Glomerular visceral epithelial cell (primary cell): ENCODE data around the gene AIDA.
A peak's percentile ranks its signal among the peaks of the same experiment; 100 is the strongest.
"Not testable (repeated sequence)": the region's sequence is repeated elsewhere in the genome, so short reads cannot be mapped to it uniquely, and the experiment has no call there.

Experiments used
- DNase-seq: peaks from one replicate; pipeline ENCODE4 v3.0.0-alpha.2; 2016; ENCODE audit errors: extremely low spot score

The AIDA gene

DNA sequence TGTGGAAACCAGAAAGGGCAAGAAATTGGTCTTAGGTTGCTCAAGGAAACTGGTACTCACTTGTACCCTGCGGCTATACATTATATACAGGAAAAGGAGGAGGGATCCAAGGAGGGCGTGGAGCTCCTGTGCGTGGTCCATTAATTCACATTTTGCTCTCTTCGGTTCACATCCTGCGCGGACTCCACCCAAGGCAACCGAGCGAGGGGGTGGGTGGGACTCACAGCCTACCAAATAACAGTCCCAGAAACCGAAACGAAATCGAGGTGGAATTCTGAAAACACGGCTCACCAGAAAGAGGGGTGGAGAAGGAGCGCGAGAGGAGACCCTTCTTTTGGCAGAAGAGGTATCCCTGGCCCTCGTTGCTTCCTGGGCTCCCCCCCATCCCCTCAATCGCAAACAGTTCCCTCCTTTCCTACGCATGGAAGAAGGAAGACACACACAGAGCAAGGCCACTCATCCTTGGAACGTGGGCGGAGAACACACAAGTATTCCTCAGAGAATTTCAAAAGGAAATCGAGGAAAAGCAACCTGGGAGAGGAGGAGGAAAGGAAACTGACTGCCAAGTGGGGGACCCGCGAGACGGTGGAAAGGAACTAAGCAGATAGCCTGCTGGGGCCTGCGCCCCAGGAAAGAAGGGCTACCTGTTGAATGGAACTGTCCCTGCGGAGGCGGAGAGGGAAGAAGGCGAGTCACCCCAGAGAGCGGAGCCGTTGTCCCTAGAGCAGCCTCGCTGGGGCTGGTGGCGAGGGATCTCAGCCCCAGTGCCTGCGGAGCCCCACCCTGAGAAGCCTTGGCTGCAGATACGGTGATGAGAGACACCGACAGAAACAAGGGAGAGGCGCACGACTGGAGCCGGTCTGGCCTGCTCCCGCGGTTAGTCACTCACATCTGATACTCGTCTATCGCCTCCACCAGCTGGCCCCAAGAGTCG is 705 bp downstream of the AIDA start:
- DNase-seq, result peak; percentile 74

DNA sequence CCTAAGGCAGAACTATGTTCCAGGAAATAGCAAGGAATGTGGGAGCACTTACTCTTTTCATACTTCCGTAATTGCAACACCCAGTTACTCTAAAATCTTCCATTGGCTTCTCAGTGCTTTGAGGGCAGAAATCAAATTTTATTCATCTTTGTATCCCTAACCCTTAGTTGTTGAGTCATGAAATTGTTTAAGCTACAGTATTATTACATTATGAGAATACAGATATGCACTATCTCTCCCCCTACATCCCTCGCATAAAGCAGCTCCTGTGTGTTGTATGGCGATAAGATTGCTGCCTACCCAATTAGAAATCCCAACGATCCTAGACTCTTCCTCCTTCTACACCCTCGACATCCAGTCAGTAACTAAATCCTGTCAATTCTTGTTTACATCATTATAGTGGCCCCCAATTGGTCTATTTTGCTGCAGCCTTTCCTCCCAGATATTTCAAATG is 2.6 kb downstream of the AIDA start:
- DNase-seq, result no peak

DNA sequence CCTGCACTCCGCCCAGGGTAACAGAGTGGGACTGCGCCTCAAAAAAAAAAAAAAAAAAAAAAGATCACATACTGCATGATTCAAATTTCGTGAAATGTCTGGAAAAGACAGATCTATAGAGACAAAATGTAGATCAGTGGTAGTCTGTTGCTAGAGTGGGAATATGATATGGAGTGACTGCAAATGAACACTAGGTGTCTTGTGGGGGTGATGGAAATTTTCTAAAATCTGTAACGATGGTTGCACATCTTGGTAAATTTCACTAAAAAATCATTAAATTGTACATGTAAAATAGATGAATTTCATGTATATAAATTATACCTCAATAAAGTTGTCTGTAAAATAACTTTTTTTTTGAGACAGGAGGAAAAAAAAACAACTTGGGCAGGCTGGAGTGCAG is 5.5 kb downstream of the AIDA start:
- no peak for DNase-seq

DNA sequence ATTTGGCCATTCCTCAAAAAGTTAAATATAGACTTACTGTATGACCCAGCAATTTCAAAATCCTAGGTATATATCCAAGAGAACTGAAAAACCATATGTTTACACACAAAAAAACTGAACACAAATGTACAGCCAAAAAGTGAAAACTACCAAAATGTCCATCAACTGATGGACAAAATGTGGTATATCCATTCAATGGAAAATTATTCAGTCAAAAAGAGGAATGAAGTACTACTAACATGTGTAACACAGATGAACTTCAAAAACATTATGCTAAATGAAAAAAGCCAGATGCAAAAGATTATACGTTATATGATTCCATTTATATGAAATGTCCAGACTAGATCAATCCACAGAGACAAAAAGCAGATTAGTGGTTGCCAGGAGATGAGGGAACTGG is 8.0 kb downstream of the AIDA start:
- no peak for DNase-seq

DNA sequence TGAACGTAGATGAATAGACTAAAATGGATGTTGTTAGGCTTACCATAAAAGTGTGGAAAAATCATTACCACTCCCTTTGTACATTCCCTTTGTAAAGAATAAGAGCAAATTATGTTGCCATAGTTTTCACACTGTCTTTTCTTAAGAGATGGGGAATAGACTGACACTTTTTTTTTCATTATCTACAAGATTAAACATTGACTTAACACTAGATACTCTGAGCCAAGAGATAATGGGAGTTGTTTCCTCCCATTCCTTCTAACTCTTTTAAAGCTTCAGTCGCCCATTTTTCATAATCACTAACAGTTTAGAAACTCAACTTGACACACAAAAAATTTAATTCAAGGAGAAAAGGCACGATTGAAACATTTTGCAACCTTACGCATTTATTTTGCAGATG is 10.1 kb downstream of the AIDA start:
- DNase-seq, result no peak

DNA sequence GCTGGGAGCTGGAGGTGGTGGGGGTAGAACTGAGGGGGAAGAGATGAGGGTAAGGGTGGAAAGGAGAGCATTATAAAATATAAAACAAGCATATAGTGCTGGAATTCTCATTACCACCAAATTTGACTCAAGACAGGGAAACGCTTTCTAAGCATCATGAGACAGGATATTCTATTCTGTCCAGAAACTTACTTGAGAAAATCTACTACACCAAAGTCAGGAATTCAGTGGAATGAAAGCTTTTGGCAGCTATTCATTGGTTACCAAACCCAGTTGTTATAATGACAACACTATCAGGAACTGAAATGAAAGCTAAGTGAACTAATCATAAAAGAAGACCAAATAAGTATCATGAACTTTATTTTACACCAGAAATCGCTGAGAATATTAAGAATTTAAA is 14.5 kb downstream of the AIDA start:
- no peak for DNase-seq

DNA sequence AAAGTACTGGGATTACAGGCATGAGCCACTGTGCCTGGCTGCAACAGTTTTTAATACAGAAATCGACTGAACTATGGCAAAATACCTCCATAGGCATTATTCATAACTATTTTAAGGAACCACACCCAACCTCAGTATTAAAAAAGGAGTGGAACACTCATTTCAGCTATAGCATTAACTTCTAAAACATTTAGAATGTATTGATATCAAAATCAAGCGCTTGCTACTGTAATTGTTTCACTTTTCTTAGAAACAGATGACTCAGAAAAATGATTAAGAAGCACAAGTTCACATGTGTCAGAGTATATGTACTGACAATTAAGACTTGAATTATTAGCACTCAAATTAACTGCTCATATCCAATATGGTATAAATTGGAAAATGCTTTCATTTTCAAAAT is 15.1 kb downstream of the AIDA start:
- no peak for DNase-seq

DNA sequence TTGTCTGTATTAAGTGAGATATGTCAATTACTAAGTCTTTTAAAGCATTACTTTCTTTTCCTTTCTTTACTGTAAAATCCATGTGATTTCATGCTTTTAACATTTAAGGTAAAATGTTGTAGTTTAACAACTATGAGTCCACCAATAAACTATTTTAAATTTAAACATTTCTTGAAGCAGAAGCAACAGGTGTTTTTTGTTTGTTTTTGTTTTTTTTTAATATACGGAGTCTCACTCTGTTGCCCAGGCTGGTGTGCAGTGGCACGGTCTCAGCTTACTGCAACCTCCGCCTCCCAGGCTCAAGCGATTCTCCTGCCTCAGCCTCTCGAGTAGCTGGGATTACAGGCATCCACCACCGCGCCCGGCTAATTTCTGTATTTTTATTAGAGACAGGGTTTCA is 15.6 kb downstream of the AIDA start:
- DNase-seq, result no peak

DNA sequence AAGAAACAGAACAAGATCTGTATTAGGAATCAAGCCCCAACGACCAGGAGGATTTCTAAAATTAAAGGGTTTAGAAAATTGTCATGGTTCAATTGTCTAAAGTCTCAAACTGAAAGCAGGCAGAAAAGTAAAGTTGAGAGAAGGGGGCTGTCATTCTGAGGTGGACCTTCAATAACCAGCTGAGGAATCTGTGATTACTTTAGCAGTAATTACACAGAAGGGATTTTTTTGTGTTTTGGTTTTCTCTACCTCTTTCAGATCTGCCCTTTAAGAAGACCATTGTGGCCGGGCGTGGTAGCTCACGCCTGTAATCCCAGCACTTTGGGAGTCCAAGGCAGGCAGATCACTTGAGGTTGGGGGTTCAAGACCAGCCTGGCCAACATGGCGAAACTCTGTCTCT is 17.4 kb downstream of the AIDA start:
- no peak for DNase-seq

DNA sequence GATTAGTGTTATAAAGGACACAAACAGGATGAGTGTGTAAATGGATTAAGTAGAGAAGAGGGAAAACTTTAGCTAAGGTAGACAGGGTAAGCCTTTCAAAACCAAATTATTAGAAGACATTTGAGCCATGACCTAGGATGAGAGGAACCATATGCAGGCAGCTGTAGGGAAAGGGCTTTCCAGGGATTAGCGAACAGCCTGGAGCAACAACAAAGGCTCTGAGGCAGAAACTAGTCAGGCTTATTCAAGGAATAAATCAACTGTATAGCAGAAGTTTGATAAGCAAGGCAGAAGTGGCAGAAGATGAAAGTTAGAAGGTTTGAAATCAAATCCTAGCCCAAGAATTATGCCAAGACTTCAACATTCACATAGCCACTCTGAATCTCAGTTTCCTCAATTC is 21.3 kb downstream of the AIDA start:
- no peak for DNase-seq

DNA sequence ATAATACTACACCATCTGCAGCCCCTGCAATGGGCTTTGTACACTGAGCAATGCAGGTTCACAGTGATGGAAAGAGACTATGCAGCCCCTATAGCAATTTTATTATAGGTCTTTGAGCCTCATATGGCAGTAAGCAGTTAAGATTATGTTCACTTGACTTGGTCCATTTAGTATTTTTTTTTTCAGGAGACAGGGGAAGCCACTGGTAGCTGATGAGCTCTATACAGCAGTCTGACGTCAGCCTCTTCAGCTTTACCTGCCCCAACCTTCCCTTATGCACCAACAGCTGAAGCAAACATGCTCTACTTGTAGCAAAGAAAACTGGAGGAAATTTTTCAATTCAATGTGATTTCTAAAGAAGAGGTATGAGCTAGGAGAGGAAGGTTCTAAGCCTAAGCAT is 32.2 kb downstream of the AIDA start:
- no peak for DNase-seq

DNA sequence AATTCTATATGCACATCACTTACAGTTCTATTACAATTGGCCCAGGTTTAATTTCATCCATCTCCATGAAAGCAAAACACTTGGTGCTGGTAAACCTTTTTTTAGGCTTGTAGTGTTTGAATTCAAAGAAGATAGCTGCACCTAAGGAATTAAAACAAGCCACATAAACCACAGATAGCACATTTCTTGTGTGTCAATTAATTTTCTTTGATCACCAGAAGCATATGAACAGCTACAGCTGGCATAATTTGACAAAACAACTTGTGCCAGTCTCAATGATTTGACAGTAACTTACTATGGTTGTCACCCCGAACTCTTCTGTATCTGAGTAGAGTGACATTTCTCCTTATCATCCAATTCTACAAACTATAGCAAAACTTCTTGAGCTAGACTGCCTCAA is 42.2 kb downstream of the AIDA start:
- DNase-seq, result no peak

DNA sequence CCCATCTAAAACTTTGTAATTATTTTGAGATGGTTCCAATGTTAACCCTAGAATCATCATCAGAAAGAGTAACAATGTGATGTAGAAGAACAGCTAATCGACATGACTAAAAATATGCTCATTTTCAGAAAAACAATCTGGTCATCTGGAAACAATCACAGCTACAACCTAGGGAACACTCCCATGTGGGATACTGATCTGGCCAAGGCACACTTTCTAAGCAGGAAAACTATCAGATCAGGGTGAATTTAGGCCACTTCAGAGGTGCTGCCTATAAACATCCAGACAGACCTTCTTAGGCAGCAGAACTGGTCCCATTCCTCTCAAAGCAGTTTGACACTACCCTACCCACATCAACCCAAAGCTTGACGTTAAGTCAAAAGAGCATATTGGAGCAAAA is 43.2 kb downstream of the AIDA start:
- not testable (repeated sequence) for DNase-seq

DNA sequence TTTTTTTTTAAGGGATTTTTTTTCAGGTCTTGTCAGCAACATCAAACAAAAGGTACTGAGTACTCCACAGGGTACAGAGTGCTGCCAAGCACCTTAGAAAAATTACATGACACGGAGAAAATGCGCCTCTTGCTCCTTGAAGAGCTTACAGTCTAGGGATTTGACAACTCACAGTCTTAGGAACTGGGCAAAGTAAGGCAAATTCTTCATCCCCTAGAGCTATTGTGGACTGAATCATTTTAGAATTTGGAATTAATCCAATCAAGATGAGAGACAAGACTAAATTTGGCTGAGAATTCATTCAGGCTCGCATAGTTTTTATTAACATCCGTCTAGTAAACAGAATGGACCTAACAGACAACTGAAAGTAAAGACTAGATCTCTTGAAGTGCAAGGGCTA is 44.1 kb downstream of the AIDA start:
- not testable (repeated sequence) for DNase-seq

DNA sequence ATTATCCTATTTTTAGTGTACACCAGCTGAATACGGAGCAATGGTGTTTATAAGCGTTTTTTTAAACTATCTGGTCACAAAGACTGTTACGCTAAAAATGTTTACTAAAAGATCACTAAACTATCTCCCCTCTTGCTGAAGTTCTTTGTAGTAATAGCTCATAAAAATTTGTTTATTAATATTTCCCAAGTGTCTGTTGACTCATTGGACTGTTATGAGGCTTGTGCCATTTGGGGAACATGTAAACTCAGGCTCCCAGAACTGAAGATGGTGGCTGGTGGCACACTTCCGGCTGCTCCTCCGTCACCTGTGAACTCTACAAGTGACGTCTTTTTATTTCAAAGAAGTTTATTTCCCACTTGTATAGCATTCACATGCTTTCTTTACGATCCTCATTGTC is 46.3 kb downstream of the AIDA start:
- no peak for DNase-seq

DNA sequence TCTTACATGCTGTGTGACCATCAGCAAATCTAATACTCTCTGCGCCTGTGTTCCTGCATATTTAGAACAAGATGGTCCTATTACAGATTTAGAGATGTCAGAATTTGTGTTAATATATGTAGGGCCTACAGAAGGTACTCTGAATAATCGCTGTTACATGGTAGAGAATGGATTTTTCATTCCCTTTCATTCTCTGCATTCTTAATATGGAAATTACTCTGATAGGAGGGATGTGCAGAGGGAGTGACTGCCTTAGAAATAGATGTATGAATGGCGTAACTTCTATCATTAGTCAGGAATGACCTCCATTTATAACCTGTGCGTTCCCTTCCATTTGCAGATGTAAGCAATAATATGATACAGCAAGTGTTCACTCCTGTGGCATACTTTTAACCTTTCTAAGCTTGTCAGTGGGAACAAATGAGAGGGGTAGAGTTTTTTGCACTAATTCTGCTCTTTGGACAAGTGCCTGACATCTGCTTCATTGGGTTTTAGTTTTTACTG is 48.8 kb downstream of the AIDA start:
- DNase-seq, result no peak

DNA sequence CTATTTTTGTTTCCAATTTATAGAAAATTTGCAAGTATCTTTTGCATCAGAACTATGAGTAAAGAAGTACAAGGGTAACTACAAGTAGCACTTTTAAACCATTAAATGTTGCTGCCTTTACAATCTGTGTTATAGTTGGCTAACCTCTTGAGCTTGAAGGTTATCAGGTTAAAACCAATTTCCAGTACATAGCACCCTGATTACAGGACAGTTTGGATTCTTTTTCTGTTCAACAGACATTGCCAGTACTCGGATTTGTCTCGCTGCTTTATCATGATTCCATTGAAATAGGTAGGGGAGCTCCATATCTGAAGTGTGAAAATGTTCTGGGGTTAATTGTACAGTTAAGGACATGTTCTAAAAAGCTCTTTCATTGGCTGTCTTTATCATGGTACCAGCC is 54.4 kb downstream of the AIDA start:
- no peak for DNase-seq

DNA sequence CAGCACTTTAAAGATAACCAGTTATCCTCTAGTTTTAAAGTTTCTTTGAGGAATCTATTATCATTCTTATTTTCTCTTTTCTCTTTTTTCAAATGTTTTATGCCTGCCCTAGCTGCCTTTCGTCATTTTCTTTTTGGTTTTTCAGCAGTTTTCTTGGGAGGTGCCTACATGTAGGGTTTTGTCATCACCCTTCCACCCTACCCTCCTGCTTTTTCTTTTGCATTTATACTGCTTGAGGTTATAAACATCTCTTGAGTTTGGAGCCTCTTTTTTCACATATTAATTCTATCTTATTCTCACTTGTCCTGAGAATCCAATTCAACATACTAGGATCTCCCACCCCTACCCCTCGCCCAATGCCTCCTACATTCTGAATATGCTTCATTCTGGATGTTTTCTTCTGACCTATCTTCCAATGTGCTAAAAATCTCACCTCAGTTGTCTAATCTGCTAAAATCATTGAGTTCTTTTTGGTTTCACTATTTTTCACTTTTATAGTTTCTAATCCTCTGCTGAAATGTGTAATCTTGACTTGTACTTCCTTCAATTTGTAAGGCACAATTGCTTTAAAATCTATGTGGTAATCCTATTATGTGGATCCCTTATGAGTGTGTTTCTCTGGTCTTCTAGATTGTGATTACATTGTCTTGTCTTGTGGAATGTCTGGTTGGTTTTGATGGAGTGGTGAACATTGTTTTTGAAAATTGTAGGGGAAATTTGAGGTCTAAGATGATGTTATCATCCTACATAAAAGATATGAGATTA is 55.7 kb downstream of the AIDA start:
- no peak for DNase-seq

DNA sequence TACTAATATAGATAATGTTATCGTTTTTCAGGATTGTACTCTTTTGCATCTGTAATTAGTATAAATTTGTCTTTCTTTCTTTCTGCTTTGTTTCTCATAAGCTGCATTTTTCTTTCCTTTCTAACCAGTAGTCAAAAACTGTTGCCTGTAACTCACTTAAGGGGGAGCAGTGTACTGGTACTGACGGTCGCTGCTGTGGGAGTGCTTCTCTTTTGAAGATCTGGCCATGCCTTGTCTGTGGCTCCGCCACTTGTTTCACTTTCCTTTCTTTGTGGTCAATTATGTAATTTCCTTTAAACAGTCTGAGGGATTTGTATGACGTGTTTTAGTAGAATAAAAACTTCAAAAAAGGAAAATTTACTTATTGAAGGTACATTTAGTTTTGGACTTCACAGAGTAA is 57.4 kb downstream of the AIDA start:
- DNase-seq, result peak; percentile 69

DNA sequence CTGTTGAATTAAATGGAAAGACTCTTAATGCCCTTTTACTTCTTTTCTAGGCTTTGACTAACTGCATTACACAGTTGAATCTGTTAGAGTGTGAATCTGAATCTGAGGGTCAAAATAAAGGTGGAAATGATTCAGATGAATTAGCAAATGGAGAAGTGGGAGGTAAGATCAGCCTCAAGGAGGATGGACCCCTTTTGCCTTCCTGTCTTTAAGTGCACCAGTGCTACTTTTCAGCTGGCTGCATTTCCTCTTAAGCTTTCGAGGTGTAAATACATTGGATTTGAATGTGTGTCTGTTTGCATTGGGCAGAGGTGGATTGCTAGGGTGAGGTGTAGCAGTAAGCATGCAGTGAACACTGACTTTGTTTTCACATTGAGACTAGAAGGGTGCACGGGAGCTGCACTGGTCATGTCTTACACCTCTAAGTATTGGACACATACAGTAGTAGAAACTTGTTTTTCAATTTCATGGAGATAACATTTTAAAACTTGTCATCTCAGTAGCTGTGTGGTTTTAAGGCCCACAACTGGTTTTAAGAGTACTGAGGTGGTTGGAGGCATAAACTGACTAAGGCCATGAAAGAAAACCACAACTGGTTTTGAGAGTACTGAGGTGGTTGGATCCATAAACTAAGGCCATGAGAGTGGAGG is 59.0 kb downstream of the AIDA start:
- DNase-seq, result no peak

DNA sequence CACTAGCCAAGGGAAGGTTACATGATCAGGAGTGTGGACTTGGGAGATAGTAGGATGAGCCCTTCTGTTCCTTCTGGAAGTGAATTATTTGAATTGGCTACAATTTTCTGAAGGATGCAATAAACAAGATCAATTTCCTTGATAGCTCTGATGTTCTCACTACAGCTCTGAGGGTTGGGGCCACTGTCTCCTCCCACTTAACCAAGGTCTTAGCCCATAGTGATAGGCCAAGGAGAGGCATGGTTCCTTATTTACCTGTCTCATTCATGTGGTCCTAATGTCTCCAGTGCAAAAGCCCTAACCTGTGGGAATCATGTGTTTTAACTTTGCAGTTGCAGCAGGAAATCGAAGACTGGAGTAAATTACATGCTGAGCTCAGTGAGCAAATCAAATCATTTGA is 59.6 kb downstream of the AIDA start:
- DNase-seq, result no peak

DNA sequence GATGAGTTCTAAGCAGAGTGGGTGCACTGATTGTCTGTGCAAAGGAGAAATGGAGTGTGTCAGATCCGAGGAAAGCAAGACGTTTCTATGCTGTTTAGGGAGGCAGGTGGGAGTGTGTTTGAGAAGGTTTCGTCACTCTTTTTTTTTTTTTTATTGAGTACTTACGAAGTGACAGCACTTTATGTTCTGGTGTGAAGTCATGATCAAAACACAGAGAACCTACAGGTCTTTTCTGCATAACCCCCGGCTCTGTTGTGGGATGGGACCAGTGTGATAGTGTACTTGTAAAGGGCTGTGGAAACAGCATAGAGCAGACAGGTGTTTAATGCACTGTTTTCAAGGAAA is 67.7 kb downstream of the AIDA start:
- DNase-seq, result no peak
